ENCODE measurements around the gene SORCS1.

SORCS1 gene

DNA sequence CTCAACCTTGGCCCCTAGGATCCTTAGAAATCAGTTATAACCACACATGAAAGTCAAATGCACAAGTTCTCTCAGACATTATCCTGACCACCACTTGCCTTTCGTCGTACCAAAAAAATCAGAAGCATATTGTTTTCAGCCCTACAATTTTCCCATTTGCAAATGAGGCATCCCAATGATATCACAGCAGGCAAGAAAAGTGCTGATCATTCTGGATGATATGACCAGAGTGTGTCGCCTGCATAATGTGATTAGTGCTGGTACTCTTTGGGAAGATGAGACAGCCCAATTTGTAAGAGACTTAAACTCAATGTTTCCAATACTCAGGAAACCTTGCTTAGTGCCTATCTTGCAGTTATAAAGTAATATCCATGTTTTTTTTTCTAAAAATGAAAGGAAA, 168.0 kb downstream of the SORCS1 start:
- TF ChIP-seq, protein P1, sequence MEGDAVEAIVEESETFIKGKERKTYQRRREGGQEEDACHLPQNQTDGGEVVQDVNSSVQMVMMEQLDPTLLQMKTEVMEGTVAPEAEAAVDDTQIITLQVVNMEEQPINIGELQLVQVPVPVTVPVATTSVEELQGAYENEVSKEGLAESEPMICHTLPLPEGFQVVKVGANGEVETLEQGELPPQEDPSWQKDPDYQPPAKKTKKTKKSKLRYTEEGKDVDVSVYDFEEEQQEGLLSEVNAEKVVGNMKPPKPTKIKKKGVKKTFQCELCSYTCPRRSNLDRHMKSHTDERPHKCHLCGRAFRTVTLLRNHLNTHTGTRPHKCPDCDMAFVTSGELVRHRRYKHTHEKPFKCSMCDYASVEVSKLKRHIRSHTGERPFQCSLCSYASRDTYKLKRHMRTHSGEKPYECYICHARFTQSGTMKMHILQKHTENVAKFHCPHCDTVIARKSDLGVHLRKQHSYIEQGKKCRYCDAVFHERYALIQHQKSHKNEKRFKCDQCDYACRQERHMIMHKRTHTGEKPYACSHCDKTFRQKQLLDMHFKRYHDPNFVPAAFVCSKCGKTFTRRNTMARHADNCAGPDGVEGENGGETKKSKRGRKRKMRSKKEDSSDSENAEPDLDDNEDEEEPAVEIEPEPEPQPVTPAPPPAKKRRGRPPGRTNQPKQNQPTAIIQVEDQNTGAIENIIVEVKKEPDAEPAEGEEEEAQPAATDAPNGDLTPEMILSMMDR (IDR thresholded peaks at IDR 0.05) = no peak
- no peak for DNase-seq
- Mint-ChIP-seq H3K36me3 (ENCODE audit: low read depth) (no peaks in the 10 kb centered on the region), H3K4me3 (no peak overlapping the region), H3K27ac (no peak overlapping the region), H3K27me3 (ENCODE audit: low read depth, poor library complexity) (no peaks in the 10 kb centered on the region), H3K4me1 (no peaks in the 10 kb centered on the region), H3K9me3 (no peaks in the 10 kb centered on the region)

- H3K36me3 Mint-ChIP-seq (ENCODE audit: low read depth) = no peaks in the 10 kb centered on the region
- H3K27me3 Mint-ChIP-seq (ENCODE audit: low read depth, poor library complexity) = no peaks in the 10 kb centered on the region
- DNase-seq = no peak
- peaks cover 5% of the 10 kb centered on the region for H3K4me1 Mint-ChIP-seq
- no peak overlapping the region for H3K4me3 Mint-ChIP-seq
- TF ChIP-seq, protein P1 (IDR thresholded peaks at IDR 0.05) = no peak
- H3K27ac Mint-ChIP-seq = no peak overlapping the region
- no peaks in the 10 kb centered on the region for H3K9me3 Mint-ChIP-seq
Observed at GRCh38 chr10:106992055-106992454, 172.5 kb downstream of the SORCS1 start.

DNA sequence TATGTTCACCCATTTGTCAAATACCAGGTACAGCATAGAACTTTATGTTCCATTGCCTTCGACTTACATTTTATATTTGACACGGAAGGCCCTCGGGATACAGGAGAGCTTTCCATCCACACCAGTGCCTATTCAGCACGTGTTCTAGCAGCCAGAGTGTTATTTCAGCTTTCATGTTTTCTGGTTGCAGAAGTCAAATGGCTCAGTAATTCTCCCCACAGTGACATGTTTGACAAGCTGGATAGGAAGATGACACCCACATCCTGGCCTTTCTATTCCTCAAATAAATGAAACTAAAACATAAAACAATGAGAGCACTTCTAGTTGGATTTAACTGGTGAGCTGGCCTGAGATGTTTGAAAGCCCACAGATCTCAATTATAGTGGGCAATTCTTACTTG, 173.4 kb downstream of the SORCS1 start:
- no peak for DNase-seq
- Mint-ChIP-seq H3K27ac (no peak overlapping the region), H3K4me3 (no peak overlapping the region), H3K27me3 (ENCODE audit: low read depth, poor library complexity) (no peaks in the 10 kb centered on the region), H3K4me1 (peaks cover 5% of the 10 kb centered on the region), H3K9me3 (no peaks in the 10 kb centered on the region), H3K36me3 (ENCODE audit: low read depth) (no peaks in the 10 kb centered on the region)
- TF ChIP-seq, protein P1 (IDR thresholded peaks at IDR 0.05) = no peak

- H3K27ac Mint-ChIP-seq = no peak overlapping the region
- H3K27me3 Mint-ChIP-seq (ENCODE audit: low read depth, poor library complexity) = no peaks in the 10 kb centered on the region
- H3K36me3 Mint-ChIP-seq (ENCODE audit: low read depth) = no peaks in the 10 kb centered on the region
- no peak for DNase-seq
- no peaks in the 10 kb centered on the region for H3K9me3 Mint-ChIP-seq
- no peak overlapping the region for H3K4me3 Mint-ChIP-seq
- TF ChIP-seq, protein P1 (IDR thresholded peaks at IDR 0.05) = no peak
- peaks cover 10% of the 10 kb centered on the region for H3K4me1 Mint-ChIP-seq
Observed at GRCh38 chr10:106987362-106987761, 177.1 kb downstream of the SORCS1 start.

- Mint-ChIP-seq H3K36me3 (ENCODE audit: low read depth) (no peaks in the 10 kb centered on the region), H3K9me3 (no peaks in the 10 kb centered on the region), H3K4me1 (peaks cover 32% of the 10 kb centered on the region), H3K27ac (no peak overlapping the region), H3K27me3 (ENCODE audit: low read depth, poor library complexity) (no peaks in the 10 kb centered on the region), H3K4me3 (no peak overlapping the region)
- TF ChIP-seq, protein P1 (IDR thresholded peaks at IDR 0.05) = no peak
- no peak for DNase-seq
Observed at GRCh38 chr10:106982268-106982667, 182.2 kb downstream of the SORCS1 start.

DNA sequence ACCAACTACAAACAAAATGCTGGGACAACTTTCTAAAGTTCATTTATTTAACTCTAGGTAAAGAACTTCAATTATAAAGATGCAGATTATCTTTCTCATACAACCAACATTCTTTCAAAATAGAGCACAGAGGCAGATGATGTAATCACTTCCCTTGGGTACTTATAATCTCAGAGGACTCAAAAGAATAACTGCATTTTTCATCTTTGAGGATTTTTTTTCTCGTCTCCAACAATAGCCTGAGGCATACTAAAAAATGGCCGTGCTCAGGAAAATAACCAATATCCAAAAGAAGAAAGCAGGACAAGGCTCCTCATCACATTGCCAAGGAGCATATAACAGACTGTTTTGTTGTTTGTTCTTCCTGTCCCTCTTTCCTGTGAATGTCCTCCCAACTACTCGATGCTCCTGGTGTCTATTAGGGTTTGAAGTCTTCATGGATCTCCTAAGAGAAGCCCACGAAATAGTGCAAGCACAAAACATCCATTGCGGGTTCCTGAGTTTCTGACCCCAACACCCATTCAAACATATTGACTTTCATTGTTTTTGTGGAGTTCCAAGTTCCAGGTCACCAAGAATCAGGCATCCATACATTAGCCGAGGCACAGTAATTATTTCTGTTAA, 182.9 kb downstream of the SORCS1 start:
- Mint-ChIP-seq H3K27ac (no peak overlapping the region), H3K27me3 (ENCODE audit: low read depth, poor library complexity) (no peaks in the 10 kb centered on the region), H3K4me1 (peaks cover 32% of the 10 kb centered on the region), H3K9me3 (no peaks in the 10 kb centered on the region), H3K36me3 (ENCODE audit: low read depth) (no peaks in the 10 kb centered on the region), H3K4me3 (no peak overlapping the region)
- no peak for DNase-seq
- TF ChIP-seq, protein P1 (IDR thresholded peaks at IDR 0.05) = no peak
